ENCODE results near the gene TCF21. TPM values are rescaled to one million over a fixed set of nuclear protein-coding genes. Genes with fewer than 3 reads are reported as not detected.

The TCF21 gene
- total RNA-seq, 1 experiment from 2014 or later: not detected

DNA sequence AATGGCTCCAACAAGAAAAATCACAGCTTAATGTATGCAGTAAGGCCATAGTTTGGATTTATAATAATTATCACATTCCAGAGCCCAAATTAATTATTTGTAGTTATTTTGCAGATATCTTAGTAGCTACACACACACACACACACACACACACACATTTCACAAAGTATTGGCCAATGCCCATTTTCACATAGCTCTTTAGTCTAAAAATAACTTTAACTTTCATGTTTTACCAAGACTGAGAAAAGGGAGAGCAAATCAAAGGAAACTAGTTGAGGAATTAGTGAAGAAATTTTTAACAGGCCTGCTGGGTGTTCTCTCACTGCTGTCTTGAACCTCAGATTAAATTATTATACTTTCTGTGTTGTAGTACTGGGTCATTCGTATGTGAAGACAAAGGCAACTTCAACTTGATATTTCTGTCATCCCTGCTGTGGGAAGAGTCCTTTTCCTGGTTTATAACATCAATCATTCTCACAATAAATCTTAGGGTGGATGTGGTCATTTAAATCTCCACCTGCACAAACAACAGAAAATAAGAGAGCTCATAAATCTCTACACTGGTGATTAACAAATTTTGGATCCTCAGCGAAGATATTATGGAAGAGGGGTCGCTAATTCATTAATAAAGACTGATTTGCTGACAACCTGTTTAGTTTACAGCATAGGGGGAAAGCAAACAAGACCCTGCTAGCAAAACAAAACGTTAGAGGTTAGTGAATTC, 1.6 kb upstream of the TCF21 start:
- no peaks in the 10 kb centered on the region for H3K4me1 ChIP-seq
- POLR2A ChIA-PET: no interaction called here
- BruUV-seq (replicated peaks): no TSS peak
- H3K36me3 ChIP-seq (ENCODE audit: control insufficient read depth, insufficient read depth, low read length): no peaks in the 10 kb centered on the region
- Mint-ChIP-seq H3K27ac (ENCODE audit: unreplicated experiment) (no peak overlapping the region), H3K9me3 (ENCODE audit: unreplicated experiment) (no peaks in the 10 kb centered on the region), H3K4me1 (ENCODE audit: low read depth, unreplicated experiment) (peaks cover 14% of the 10 kb centered on the region), H3K4me3 (ENCODE audit: unreplicated experiment) (no peak overlapping the region), H3K27me3 (ENCODE audit: insufficient read depth, unreplicated experiment) (peaks cover 34% of the 10 kb centered on the region), H3K36me3 (ENCODE audit: insufficient read depth, unreplicated experiment) (no peaks in the 10 kb centered on the region)
- H3K9me3 ChIP-seq: no peaks in the 10 kb centered on the region
- DNase-seq: no peak
- TF ChIP-seq, protein P1, sequence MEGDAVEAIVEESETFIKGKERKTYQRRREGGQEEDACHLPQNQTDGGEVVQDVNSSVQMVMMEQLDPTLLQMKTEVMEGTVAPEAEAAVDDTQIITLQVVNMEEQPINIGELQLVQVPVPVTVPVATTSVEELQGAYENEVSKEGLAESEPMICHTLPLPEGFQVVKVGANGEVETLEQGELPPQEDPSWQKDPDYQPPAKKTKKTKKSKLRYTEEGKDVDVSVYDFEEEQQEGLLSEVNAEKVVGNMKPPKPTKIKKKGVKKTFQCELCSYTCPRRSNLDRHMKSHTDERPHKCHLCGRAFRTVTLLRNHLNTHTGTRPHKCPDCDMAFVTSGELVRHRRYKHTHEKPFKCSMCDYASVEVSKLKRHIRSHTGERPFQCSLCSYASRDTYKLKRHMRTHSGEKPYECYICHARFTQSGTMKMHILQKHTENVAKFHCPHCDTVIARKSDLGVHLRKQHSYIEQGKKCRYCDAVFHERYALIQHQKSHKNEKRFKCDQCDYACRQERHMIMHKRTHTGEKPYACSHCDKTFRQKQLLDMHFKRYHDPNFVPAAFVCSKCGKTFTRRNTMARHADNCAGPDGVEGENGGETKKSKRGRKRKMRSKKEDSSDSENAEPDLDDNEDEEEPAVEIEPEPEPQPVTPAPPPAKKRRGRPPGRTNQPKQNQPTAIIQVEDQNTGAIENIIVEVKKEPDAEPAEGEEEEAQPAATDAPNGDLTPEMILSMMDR (IDR thresholded peaks at IDR 0.05; ENCODE audit: insufficient read depth in 1 of 2, low read depth in 1 of 2, low read length in 1 of 2, severe bottlenecking in 1 of 2, unreplicated experiment in 1 of 2): no peak
- CTCF ChIA-PET: no interaction called here
- H3K27me3 ChIP-seq (replicated peaks; ENCODE audit: control insufficient read depth, insufficient read depth, low read length): 0 out of 2 replicates have a peak, but pooled peaks cover 1% of the 10 kb centered on the region
- no peak overlapping the region for H3K4me3 ChIP-seq (ENCODE audit: low read depth, low read length)
- intact Hi-C loops (cut with micrococcal nuclease; ENCODE audit: unreplicated experiment): no loop called here

DNA sequence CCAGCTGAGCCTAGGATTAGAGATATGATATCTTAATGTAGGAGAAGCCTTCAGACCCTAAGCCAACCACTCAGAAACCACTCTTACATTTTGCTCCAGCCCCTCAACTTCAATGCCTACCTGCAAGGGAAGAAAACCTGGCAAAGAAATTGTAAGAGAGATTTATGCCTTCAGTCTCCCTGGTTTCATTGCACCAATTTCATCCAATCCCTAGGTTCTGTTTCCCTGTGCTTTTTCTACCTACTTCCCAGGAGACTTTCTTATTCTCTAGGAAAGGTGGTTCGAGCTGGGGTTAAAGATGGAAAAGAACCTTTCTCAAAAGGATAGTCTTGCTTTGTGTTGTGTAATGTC, 1.1 kb upstream of the TCF21 start:
- ChIA-PET CTCF (no interaction called here), POLR2A (no interaction called here)
- Mint-ChIP-seq H3K4me1 (ENCODE audit: low read depth, unreplicated experiment) (peaks cover 14% of the 10 kb centered on the region), H3K9me3 (ENCODE audit: unreplicated experiment) (no peaks in the 10 kb centered on the region), H3K27me3 (ENCODE audit: insufficient read depth, unreplicated experiment) (peaks cover 36% of the 10 kb centered on the region), H3K36me3 (ENCODE audit: insufficient read depth, unreplicated experiment) (no peaks in the 10 kb centered on the region), H3K27ac (ENCODE audit: unreplicated experiment) (no peak overlapping the region), H3K4me3 (ENCODE audit: unreplicated experiment) (no peak overlapping the region)
- Histone ChIP-seq H3K27me3 (replicated peaks; ENCODE audit: control insufficient read depth, insufficient read depth, low read length) (0 out of 2 replicates have a peak, but pooled peaks cover 1% of the 10 kb centered on the region), H3K9me3 (no peaks in the 10 kb centered on the region), H3K4me1 (no peaks in the 10 kb centered on the region), H3K36me3 (ENCODE audit: control insufficient read depth, insufficient read depth, low read length) (no peaks in the 10 kb centered on the region), H3K4me3 (ENCODE audit: low read depth, low read length) (no peak overlapping the region)
- intact Hi-C loops (cut with micrococcal nuclease; ENCODE audit: unreplicated experiment): no loop called here
- no peak for DNase-seq
- TF ChIP-seq, protein P1 (IDR thresholded peaks at IDR 0.05; ENCODE audit: insufficient read depth in 1 of 2, low read depth in 1 of 2, low read length in 1 of 2, severe bottlenecking in 1 of 2, unreplicated experiment in 1 of 2): no peak
- no TSS peak for BruUV-seq (replicated peaks)

DNA sequence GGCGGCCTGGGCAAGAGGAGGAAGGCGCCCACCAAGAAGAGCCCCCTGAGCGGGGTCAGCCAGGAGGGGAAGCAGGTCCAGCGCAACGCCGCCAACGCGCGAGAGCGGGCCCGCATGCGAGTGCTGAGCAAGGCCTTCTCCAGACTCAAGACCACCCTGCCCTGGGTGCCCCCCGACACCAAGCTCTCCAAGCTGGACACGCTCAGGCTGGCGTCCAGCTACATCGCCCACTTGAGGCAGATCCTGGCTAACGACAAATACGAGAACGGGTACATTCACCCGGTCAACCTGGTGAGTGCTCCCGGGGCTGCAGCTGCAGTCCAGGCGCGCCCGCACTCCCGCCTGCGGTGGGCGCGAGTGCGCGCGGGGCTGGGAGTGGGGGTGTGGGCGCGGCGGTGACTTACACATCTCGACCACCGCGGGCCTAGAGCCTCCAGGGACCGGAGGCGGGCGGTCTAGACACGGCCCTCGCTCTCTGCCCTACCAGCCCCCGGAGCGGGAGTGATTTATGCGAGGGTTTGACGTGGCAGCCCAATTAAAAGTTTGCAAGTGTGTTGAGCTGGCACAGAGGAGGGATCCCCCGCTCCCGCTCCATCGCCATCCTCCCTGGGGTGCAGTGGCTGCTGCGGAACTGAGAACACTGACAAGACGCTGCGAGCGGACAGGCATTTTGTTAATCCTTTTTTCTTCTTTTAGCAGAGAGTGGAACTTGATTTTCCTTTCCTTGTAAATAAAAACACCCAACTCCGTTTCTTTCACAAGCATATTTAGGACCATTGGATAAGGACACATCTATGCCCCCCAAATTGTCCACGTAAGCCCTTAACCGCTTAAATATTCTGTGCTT, 867 bp downstream of the TCF21 start:
- intact Hi-C loops (cut with micrococcal nuclease; ENCODE audit: unreplicated experiment): no loop called here
- Histone ChIP-seq H3K27me3 (replicated peaks; ENCODE audit: control insufficient read depth, insufficient read depth, low read length) (0 out of 2 replicates have a peak, but pooled peaks cover 1% of the 10 kb centered on the region), H3K4me3 (ENCODE audit: low read depth, low read length) (no peak overlapping the region), H3K4me1 (no peaks in the 10 kb centered on the region), H3K36me3 (ENCODE audit: control insufficient read depth, insufficient read depth, low read length) (no peaks in the 10 kb centered on the region), H3K9me3 (no peaks in the 10 kb centered on the region)
- Mint-ChIP-seq H3K4me1 (ENCODE audit: low read depth, unreplicated experiment) (peaks cover 14% of the 10 kb centered on the region), H3K27me3 (ENCODE audit: insufficient read depth, unreplicated experiment) (peaks cover 42% of the 10 kb centered on the region), H3K27ac (ENCODE audit: unreplicated experiment) (no peak overlapping the region), H3K9me3 (ENCODE audit: unreplicated experiment) (no peaks in the 10 kb centered on the region), H3K36me3 (ENCODE audit: insufficient read depth, unreplicated experiment) (no peaks in the 10 kb centered on the region), H3K4me3 (ENCODE audit: unreplicated experiment) (no peak overlapping the region)
- BruUV-seq (replicated peaks): no TSS peak
- POLR2A ChIA-PET: no interaction called here
- CTCF ChIA-PET: no interaction called here
- DNase-seq: no peak
- TF ChIP-seq, protein P1 (IDR thresholded peaks at IDR 0.05; ENCODE audit: insufficient read depth in 1 of 2, low read depth in 1 of 2, low read length in 1 of 2, severe bottlenecking in 1 of 2, unreplicated experiment in 1 of 2): no peak

Measured in Caco-2 (cell line).